Stomach (tissue), 9 donors: Measurements from ENCODE around the gene NT5DC3. TPM values are rescaled to one million over a fixed set of nuclear protein-coding genes. Genes with fewer than 3 reads are reported as not detected.

Experiments used
- DNase-seq, 2 donors: peaks; one replicate each; pipeline versions ENCODE4 v3.0.0 to v3.0.0-alpha.2; 2013 to 2019
- H3K27ac ChIP-seq, 5 donors: fragments of 200-600 bp in 4 of 5; sonication (generic) in 4 of 5; one replicate each; pipeline ENCODE4 v1.5.1; 2013 to 2019; ENCODE audit warnings: mild to moderate bottlenecking in 1 of 5, moderate library complexity in 1 of 5
- H3K27me3 ChIP-seq, 3 donors: fragments of 200-600 bp; sonication (generic); one replicate each; pipeline ENCODE4 v1.5.1; 2017 to 2019; ENCODE audit warnings: mixed run types in 1 of 3
- H3K36me3 ChIP-seq, 4 donors: fragments of 200-600 bp; sonication (generic); 1 replicate in 3 of 4; 2 replicates in 1 of 4; pipeline ENCODE4 v1.5.1; 2016 to 2019
- H3K4me1 ChIP-seq, 4 donors: fragments of 200-600 bp; sonication (generic); one replicate each; pipeline ENCODE4 v1.5.1; 2016 to 2019
- H3K4me3 ChIP-seq, 4 donors: fragments of 200-600 bp; sonication (generic) in 3 of 4; one replicate each; pipeline ENCODE4 v1.5.1; 2016 to 2019; ENCODE audit warnings: mild to moderate bottlenecking in 1 of 4
- H3K9me3 ChIP-seq, 4 donors: fragments of 200-600 bp; sonication (generic); one replicate each; pipeline ENCODE4 v1.5.1; 2016 to 2019
- CTCF ChIP-seq, 7 experiments: fragments of 450-650 bp in 4 of 7; fragments of 200-600 bp in 3 of 7; sonication (generic) in 3 of 7; IDR thresholded peaks; one replicate each; pipeline ENCODE4 v1.5.1; 2016 to 2019; ENCODE audit warnings: antibody characterized with exemption in 7 of 7, control low read depth in 2 of 7, mild to moderate bottlenecking in 1 of 7
- EP300 ChIP-seq: sonication (generic); formaldehyde crosslinking; IDR thresholded peaks from one replicate; pipeline ENCODE4 v1.6.1; 2017; ENCODE audit warnings: antibody characterized with exemption
- POLR2A ChIP-seq, 4 donors: fragments of 450-650 bp; IDR thresholded peaks; one replicate each; pipeline ENCODE4 v1.6.1; 2016; ENCODE audit warnings: antibody characterized with exemption in 4 of 4, control low read depth in 2 of 4, mild to moderate bottlenecking in 1 of 4, moderate library complexity in 1 of 4
- POLR2AphosphoS5 ChIP-seq, 3 donors: sonication (generic); formaldehyde crosslinking; IDR thresholded peaks; one replicate each; pipeline ENCODE4 v1.6.1; 2016; ENCODE audit warnings: antibody characterized with exemption in 3 of 3
- WGBS, 5 donors: extraction: QIAGEN DNeasy Blood & Tissue Kit in 3 of 5; methylation state at CpG; one replicate each; pipeline versions ENCODE4 v1.1.5 to v1.1.7; 2013 to 2018; 5-methylcytosine and 5-hydroxymethylcytosine counted together
- intact Hi-C: fragments of 100-400 bp; cut with DNase I; formaldehyde crosslinking; loops from one replicate; pipeline ENCODE4 v1.15.1; 2023; ENCODE audit warnings: low total_unique reads
- polyA plus RNA-seq, 3 donors: library from polyadenylated mRNA; stranded (reverse); fragments of 200-250 nt; gene quantifications; one replicate each; pipeline ENCODE4 v1.2.3, GENCODE V29; 2013
- total RNA-seq, 5 donors: library from RNA; depleted of rRNA; stranded (reverse); fragments of >200 nt; gene quantifications; one replicate each; pipeline versions ENCODE4 v1.1.0 to v1.2.3, GENCODE V29; 2014 to 2016
- donor health status: healthy with polysubstance abuse.
- donor health status: Bipolar disorder and iron deficiency.
- donor health status: healthy.

The NT5DC3 gene
- total and polyA plus RNA-seq, 8 donors = 0.76 to 42.9 (median 8.7) TPM

GRCh38 chr12:103742349-103742932, 98.6 kb downstream of the NT5DC3 start:
- H3K4me3 ChIP-seq = no peak overlapping the region
- peak; percentile 27 to 64 for DNase-seq
- no peak overlapping the region for H3K27ac ChIP-seq
- H3K27me3 ChIP-seq = no peaks in the 10 kb centered on the region
- H3K9me3 ChIP-seq = no peaks in the 10 kb centered on the region
- TF ChIP-seq POLR2A (IDR thresholded peaks at IDR 0.05) (no peak), EP300 (no peak), CTCF (IDR thresholded peaks at IDR 0.05) (no peak), POLR2AphosphoS5 (IDR thresholded peaks at IDR 0.05) (peak in 2 of 3 donors; percentile 5 to 42)
- WGBS, 5 donors = 54 to 73% (median 71%) methylated on average over 15 of the region's 15 CpGs
- intact Hi-C loops = no loop called here
- no peaks in the 10 kb centered on the region for H3K4me1 ChIP-seq
- no peaks in the 10 kb centered on the region for H3K36me3 ChIP-seq

GRCh38 chr12:103737881-103738280, 103.2 kb downstream of the NT5DC3 start:
- 24 to 47% (median 38%) methylated on average over 1 of the region's 1 CpG for WGBS, 5 donors
- no peak overlapping the region for H3K27ac ChIP-seq
- no peaks in the 10 kb centered on the region for H3K4me1 ChIP-seq
- DNase-seq = no peak
- intact Hi-C loops = no loop called here
- H3K27me3 ChIP-seq = no peaks in the 10 kb centered on the region
- H3K36me3 ChIP-seq = no peaks in the 10 kb centered on the region
- no peak overlapping the region for H3K4me3 ChIP-seq
- H3K9me3 ChIP-seq = no peaks in the 10 kb centered on the region
- TF ChIP-seq CTCF (IDR thresholded peaks at IDR 0.05) (no peak), POLR2A (IDR thresholded peaks at IDR 0.05) (no peak), EP300 (no peak), POLR2AphosphoS5 (IDR thresholded peaks at IDR 0.05) (no peak)

DNA sequence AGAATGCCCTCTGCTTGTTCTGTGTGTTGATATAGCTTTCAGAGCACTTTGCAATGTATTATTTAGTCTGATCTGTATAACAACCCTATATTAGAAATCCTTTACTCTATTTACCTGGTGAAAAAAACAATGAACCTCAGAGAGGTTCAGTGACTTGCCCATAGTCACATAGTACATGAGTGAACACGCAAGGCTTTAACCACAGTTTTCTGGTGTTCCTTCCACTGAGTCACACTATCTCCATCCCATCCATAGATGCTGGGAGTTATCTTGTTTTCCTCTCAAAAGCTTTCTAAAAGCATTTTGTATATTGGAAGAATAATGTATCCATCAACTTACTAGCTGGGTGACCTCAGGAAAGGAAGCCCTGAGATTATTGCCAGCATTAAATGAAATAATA, 104.5 kb downstream of the NT5DC3 start:
- no peaks in the 10 kb centered on the region for H3K4me1 ChIP-seq
- intact Hi-C loops = no loop called here
- 94 to 100% (median 100%) methylated on average over 1 of the region's 1 CpG for WGBS, 5 donors
- no peaks in the 10 kb centered on the region for H3K36me3 ChIP-seq
- no peak for DNase-seq
- H3K27me3 ChIP-seq = no peaks in the 10 kb centered on the region
- H3K4me3 ChIP-seq = no peak overlapping the region
- peaks cover 0 to 2% (median 0%) of the 10 kb centered on the region in 4 donors for H3K9me3 ChIP-seq
- H3K27ac ChIP-seq = no peak overlapping the region
- TF ChIP-seq CTCF (IDR thresholded peaks at IDR 0.05) = no peak
- no peak for TF ChIP-seq POLR2A (IDR thresholded peaks at IDR 0.05)
- no peak for TF ChIP-seq EP300
- no peak for TF ChIP-seq POLR2AphosphoS5 (IDR thresholded peaks at IDR 0.05)

GRCh38 chr12:103735291-103735690, 105.7 kb downstream of the NT5DC3 start:
- no peak for DNase-seq
- no peaks in the 10 kb centered on the region for H3K27me3 ChIP-seq
- TF ChIP-seq CTCF (IDR thresholded peaks at IDR 0.05) (no peak), POLR2A (IDR thresholded peaks at IDR 0.05) (no peak), POLR2AphosphoS5 (IDR thresholded peaks at IDR 0.05) (no peak), EP300 (no peak)
- no peaks in the 10 kb centered on the region for H3K36me3 ChIP-seq
- no peaks in the 10 kb centered on the region for H3K4me1 ChIP-seq
- no peak overlapping the region for H3K27ac ChIP-seq
- intact Hi-C loops = no loop called here
- WGBS, 5 donors = 83 to 89% (median 85%) methylated on average over 8 of the region's 8 CpGs
- H3K4me3 ChIP-seq = no peak overlapping the region
- H3K9me3 ChIP-seq = peaks cover 0 to 11% (median 3%) of the 10 kb centered on the region in 4 donors
